GM21619 (cell line): ENCODE measurements around the gene DUSP18.
A peak's percentile ranks its signal among the peaks of the same experiment; 100 is the strongest.
"Not testable (repeated sequence)": the region's sequence is repeated elsewhere in the genome, so short reads cannot be mapped to it uniquely, and the experiment has no call there.

Experiments
- ATAC-seq: cut with Tn5 transposase; IDR thresholded peaks from one replicate; pipeline ENCODE4 v1.9.1; 2021; ENCODE audit not compliant: unreplicated experiment

DUSP18 gene

DNA sequence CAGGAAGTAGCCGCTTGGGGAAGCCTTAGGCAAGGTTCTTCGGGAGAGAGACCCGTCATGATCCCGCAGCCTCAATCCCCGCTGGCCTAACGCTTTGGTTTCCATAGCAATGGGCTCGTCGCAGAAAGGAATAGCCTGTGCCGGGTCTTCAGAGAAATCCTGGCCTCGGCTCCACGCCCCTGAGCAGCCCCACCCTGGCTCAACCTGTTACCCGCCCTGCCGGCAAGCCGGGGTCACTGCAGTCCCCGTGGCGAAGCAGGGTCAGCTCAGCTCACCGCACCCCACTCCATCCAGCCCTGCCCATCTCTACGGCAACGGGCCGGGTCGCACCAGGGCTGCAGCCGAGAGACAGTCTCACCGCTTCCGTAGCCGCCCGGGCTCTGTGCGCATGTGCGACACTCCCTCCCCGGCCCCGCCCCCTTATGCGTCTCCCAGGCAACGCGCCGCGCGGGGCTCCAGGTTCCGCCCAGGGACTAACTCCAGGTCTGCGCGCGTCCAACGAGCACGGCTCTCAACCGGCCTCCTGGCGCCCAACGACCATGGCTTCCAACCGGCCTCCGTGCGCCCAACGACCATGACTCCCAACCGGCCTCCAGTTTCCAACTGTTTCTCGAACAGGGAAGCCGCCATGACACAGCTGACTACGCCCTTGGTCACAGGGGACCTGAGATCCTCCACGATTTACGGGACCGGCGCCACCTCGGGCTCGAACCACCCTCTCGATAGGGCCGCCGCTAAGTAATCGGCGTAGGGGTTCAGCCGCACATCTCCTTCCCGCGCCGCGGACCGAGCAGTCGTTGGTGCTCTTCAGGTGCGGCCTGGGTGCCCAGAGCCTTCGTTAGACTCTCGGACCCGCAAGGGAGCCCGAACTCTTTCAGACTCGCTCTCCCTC lies at the start of gene DUSP18:
TSS of gene DUSP18 (minus strand) at position 382 of the 892 bp plus-strand sequence. CDS start 3,872 bp downstream, outside the sequence.
- peak; percentile 92 for ATAC-seq

DNA sequence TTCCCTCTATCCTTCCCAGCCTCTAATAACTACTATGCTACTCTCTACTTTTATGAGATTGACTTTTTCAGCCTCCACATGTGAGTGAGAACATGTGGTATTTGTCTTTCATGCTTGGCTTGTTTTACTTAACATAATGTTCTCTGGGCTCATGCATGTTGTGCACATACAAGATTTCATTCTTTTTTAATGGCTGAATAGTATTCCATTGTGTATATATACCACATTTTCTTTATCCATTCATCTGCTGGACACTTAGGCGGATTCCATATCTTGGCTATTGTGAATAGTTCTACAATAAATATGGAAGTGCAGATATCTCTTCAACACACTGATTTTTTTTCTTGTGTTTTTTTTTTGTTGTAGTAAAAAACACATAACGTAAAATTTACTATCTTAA lies 46.4 kb upstream of the DUSP18 start:
- ATAC-seq, result no peak

DNA sequence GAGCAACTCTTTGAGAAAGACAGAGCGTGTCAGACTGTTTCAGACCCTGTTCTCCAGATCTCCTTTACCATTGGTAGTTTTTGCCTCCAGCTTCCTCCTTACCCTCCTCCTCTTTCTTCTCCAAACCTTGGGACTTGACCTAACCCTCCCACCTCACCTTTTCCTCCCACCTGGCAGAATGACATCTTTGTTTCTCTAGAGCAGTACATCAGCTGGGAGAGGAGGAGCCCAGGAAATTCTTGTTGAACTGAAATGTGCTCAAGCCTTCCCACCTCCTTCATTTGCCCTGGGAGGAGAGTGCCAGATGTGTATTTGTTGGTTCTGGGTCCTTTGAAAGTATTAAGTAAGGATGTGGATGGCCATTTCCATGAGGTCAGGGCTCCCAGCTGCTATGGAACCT lies 44.4 kb upstream of the DUSP18 start:
- no peak for ATAC-seq

DNA sequence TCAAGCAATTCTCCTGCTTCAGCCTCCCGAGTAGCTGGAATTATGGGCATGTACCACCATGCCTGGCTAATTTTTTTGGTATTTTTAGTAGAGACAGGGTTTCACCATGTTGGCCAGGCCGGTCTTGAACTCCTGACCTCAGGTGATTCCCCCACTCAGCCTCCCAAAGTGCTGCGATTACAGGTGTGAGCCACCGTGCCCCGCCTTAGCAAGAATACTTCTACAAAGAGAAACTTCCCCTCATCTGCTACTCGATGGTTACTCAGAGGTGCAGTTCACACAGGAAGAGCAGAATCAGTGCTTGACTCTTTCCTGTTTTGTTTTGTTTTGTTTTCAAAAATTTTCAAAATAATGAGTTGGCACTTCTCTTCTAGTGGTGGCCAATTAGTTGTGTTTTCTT lies 42.3 kb upstream of the DUSP18 start:
- not testable (repeated sequence) for ATAC-seq

DNA sequence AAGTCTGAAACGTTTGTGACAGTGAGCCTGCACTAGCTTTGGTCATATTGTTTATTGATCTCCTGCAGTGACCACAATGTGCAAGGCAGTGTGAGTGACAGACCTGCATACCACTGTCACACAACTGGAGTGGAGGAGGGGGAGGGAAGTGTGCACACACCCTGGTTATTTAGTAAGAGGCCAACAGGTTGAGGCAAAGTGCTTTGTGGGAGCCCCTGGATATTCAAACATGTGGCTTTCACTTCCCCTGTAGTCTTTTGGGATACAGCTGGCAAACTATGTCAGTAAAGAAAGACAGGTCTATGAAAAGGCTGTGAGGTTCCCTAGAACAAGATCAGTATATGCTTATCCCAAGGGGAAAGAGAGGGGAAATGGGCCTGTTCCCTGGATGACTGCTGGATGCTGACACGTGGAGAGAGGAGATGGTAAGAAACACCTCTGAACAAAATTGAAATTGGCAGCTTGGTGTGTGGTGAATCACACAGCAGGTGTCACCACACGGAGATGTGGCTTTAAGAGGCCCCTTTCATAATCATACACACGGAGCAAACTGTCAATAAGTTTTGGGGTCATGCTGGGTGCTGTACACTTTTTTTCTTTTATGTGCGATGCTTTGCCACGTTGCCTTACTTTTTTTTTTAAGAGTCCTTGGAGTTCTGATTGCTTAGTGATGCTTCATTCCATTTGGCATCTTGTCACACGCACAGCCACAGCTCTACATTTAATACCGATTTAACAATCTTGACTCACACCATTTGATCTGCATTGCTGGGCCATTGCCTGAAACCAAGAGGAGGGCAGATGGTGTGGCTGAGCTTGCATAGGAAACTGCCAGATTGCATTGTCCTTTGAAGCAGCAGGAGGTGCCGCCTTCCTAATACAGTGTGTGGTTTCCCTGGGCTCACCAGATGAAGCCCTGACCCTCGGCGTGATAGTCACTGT lies 38.3 kb upstream of the DUSP18 start:
- ATAC-seq, result peak; percentile 64

DNA sequence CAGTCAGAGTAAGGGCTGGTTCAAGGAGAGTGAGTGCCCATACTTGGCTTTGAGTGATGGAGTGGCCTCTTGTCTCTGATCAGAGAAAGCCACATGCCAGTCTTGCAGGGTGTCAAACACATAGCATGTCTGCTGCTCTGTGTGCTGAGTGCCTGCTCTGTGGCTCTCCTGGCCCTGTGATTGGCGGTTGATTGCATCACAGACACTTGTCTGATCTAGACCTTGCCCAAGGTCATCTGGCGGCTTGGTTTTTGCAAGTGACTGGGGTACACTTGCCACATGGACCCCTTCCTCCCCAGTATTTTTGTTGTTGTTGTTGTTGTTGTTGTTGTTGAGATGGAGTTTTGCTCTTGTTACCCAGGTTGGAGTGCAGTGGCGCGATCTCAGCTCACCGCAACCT lies 37.3 kb upstream of the DUSP18 start:
- ATAC-seq, result no peak

DNA sequence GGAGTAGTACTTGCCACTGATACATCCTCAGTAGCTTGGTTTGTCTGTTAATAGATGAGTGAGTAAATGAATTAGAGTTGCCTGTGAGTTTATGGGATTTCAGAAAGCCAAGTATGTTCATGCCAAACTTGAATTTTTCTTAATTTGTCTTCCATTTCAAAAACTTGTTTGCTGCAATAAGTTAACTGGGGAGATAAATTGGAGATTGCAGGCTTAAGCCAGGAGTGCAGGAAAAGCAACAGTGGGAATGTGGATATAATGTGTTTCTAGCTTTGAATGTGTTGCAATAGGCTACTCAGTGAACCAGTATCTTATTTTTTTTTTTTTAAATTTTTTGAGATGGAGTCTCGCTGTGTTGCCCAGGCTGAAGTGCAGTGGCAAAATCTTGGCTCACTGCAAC lies 35.2 kb upstream of the DUSP18 start:
- no peak for ATAC-seq

DNA sequence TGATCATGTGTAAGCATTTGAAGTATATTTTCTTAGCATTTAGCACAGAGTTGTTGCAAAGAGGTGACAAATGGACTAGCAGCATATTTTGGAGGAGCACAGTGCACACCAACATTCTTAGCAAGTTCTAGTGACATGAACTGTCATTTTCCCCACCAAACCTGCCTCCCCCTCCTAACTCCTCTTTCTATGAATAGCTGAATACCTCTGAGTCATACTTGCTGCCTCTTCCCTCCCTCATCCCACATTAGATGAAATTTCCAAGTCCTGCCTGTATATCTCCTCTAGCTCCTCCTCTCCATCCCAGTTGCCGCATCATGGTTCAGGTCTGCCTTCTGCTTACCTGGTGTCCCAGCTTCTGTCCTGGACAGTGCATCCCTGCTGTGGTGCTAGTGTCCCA lies 34.2 kb upstream of the DUSP18 start:
- ATAC-seq, result no peak

DNA sequence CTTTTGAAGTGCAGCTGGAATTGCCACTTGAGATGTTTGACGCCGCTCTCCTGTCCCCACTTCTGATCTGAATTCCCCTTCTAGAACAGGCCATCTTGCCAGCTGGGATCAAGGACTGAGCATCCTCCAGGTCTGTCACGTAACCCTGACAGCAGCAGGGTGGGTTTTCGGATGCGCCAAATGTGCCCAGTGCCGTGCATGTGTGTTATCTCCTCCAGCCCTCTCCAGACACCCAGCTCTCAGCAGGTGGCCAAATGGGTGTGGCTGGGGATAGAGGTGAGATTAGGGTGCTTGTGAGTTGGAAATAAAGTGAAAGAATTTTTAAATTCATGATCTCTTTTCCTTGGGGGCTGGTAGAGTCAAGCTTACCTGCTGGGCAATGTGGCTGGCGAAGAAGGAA lies 30.3 kb upstream of the DUSP18 start:
- no peak for ATAC-seq

DNA sequence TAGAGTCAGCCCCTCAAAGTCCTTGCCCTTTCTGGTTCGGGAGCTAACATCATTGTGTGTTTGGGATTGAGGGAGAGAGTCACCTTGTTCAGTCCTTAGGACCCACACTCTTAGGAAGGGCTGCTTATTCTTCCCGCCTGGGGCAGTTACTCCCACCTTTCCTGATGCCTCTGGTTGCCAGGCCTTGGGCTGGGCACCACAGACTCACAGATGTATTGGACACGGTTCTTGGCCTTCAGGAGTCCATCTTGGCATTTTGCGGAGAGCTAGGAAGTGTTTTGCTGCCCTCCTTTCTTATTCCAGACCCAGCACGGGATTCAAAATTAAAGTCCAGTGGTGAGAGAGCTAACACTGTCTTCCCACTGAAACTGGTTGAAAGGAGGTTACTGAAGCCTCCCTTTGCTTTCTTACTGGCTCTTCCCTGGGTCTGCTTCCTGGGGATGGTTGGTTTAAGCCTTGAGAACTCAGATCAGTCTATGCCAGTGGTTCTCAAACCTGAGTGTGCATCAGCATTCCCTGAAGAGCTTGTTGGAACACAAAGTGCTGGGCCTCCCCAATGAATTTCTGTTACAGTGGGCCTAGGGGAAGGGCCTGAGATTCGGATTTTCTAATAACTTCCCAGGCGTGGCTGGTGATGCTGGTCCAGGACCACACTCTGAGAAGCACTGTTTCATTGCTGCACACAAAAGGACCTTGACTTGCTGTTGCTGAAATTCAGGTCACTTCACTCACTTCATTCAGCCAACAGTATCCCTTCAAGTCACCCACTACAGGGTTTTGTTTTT lies 28.4 kb upstream of the DUSP18 start:
- no peak for ATAC-seq

DNA sequence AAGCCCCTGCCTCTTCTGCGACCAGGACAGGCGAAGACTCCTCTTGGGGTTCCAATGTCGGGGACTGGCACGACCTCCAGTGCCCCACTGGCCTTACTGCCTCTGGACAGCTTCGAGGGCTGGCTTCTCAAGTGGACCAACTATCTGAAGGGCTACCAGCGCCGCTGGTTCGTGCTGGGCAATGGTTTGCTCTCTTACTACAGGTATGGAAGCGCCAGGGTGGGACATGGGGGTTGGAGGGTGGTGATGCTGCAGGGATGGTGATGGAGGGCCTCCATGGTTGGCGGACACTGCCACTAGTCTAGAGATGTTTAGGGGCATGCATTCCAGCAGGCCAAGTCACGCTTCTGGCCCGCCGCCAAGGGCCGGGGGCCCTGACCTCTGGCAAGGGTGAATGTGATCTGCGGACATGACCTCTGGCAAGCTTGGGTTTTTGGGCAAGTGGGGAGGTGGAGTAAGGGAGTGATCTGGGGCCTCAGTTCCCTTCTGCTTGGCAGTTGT lies 27.7 kb upstream of the DUSP18 start:
- no peak for ATAC-seq

DNA sequence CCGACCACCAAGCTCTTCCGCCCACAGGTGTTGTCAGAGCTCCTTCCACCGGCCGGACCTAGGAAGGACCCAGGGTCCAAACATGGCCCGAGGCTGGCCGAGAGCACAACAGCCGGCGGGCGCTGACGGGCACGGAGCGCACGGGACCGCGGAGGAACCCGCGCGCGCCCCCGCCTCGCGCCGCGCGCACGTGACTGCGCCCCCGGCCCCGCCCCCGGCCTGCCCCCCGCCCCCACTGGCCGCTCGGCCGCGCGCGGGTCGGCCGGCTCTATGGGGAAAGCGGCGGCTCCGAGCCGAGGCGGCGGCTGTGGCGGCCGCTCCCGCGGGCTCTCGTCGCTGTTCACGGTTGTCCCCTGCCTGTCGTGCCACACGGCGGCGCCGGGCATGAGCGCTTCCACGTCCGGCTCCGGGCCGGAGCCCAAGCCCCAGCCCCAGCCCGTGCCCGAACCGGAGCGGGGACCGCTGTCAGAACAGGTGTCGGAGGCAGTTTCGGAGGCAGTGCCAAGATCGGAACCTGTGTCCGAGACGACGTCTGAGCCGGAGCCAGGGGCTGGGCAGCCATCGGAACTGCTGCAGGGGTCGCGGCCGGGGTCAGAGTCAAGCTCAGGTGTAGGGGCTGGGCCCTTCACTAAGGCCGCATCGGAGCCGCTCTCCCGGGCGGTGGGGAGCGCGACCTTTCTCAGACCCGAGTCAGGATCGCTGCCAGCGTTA lies 27.1 kb upstream of the DUSP18 start, which contains the start of gene OSBP2:
TSS of gene OSBP2 (plus strand) at position 235 of the 711 bp plus-strand sequence. CDS start at position 271, 36 bp downstream.
- ATAC-seq, result no peak

DNA sequence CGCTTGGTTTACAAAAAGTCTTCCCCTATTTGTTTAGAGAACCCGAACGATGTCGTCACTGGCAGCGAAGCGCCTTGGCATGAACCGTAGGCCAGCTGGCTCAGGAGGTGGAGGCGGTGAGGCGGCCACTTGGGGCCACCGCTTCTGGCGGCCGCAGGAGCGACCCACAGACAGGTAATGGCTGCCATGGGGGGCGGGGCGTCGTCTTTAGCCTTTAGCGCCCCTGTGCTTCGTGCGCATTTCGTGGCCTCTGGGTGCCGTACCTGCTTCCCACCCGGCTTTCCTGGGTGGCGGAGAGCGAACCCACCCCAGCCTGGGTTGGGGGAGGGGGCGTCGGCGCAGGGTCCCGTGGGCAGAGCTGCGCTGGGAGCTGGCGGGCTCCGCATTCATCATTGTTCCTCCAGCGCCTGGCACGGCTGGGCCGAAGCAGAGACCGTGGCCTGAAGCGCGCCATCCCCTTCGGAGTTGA lies 26.5 kb upstream of the DUSP18 start:
- no peak for ATAC-seq

DNA sequence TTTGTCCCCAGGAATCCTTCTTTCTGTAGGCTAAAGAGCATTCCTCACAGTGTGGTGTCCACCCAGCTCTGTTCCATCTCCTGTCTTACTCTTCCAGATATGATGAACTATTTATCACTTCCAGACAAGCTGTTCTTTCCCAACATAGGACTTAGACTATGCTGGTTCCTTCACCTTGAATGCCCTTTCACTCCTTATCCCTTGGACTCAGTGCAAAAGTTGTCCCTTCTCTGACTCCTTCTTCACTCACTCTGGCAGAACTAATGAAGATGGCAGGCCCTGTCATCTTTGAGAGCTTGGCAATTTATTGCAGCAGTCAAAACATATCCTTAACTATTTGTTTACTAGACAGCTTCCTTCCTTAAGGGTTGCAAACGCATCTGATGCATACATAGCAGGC lies 23.5 kb upstream of the DUSP18 start:
- ATAC-seq, result no peak

DNA sequence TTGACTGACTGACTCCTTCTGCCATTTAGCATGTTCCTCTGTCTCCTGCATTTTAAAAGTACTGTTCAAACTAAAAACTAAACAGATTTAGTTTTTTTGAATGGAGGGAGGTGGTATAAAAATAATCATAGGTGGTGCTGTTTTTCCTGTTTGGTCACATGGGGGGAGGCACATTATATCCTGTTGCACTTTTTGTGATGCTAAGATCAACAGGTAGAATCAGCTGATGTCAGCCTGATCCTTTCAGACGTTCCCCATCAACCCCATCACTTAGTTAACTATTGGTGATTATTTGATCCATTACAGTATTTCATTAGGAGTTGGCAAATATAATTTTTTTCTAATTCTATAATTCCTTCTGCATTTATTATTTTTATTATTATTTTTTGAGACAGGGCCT lies 21.9 kb upstream of the DUSP18 start:
- no peak for ATAC-seq

DNA sequence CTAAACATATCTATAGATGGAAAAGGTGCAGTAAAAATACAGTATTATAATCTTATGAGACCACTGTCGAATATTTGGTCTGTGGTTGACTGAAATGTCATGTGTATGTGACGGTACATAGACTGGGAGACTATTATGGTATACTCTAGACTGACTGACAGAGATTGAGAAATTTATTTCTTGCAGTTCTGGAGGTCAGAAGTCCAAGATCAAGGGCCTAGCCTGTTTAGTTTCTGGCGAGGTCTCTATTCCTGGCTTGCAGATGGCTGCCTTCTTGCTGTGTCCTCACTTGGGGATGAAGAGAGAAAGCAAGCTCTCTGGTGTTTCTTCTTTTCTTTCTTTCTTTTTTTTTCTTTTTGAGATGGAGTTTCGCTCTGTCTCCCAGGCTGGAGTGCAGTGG lies 19.7 kb upstream of the DUSP18 start:
- ATAC-seq, result no peak

DNA sequence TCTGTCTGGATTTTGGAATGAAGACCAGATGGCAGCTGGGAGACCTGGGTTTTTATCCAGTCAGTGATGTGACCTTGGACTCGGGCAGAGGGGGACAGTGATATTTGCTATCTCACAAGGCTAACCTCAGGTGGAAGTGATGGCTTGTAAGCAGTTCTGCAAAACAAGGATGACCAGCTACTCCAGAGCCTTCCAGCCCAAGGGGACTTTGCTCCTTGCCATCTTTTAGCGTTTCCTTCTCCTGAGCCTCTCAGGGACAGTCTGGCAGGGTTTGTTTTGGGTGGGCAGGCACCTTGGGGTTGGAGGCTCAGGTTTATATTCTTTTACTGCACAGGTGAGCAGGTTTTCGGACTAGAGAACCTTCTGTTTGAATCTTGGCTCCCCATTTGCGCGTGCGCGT lies 17.5 kb upstream of the DUSP18 start:
- no peak for ATAC-seq

DNA sequence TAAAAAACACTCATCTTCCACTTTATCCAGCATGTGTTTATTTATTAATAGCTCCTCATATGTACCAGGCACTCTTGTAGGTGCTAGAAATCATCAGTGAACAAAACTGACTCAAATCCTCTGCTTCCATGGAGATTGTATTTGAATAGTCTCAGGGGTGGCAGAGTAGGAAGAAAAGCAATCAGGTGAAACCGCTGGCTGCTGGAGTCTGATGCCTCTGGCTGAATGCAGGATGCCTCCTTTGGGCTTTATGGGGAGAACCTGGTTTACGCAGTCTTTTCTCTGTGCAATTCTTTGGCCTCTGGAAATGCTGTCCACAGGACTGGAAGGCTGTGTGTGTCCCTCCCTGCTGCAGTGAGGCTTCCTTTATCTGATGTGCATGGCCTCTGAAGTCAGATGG lies 14.2 kb upstream of the DUSP18 start:
- no peak for ATAC-seq

DNA sequence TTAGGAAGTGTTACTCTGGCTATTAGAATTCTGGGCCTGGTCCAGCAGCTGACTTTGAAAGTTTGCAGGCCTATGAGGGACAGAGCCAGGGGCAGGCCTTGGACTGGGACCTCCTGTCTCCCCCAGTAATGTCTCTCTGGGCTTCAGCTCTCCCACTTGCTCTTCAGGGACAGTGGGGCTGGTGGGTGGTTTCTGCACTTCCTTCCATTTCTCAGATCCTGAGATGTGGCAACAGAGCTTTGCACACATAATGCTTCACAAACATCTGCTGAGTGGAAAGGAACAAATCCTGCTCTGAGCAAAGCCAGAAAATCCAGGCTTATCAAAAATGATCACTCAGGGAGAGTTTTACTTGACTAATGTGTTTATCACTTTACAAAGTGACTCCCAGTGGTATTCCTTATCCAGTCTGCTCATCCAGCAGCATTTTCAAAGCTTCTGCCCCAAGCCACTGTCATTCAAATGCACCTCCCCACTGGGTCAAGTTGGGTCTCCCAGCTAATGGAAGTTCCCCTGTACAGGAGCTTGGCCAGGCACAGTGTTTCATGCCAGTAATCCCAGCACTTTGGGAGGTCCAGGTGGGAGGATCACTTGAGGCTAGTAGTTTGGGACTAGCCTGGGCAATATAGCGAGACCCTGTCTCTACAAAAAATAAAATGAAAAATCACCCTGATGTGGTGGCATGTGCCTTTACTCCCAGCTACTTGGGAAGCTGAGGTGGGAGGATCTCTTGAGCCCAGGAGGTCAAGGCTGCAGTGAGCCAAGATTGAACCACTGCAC lies 13.5 kb upstream of the DUSP18 start:
- no peak for ATAC-seq
